Small intestine (tissue), 7 donors: ENCODE data around the gene CDCA4. TPM values are rescaled to one million over a fixed set of nuclear protein-coding genes. Genes with fewer than 3 reads are reported as not detected.
A peak's percentile ranks its signal among the peaks of the same experiment; 100 is the strongest.

Experiments used
- DNase-seq, 2 donors: peaks; one replicate each; pipeline versions ENCODE4 v3.0.0 to v3.0.0-alpha.2; 2013
- FAIRE-seq: peaks from 2 replicates; lab custom pipeline; 2012; peaks lifted over from hg19 to GRCh38; lab: Jason Lieb, UNC
- H3K27ac ChIP-seq, 3 donors: one replicate each; pipeline ENCODE4 v1.5.1; 2013; ENCODE audit warnings: low read length in 2 of 3, mild to moderate bottlenecking in 2 of 3, control low read depth in 1 of 3, inconsistent platforms in 1 of 3, low read depth in 1 of 3, moderate library complexity in 1 of 3
- H3K27me3 ChIP-seq, 3 donors: one replicate each; pipeline ENCODE4 v1.6.1; 2013; ENCODE audit warnings: low read length in 3 of 3, inconsistent platforms in 1 of 3; ENCODE audit not compliant: control insufficient read depth in 3 of 3, insufficient read depth in 3 of 3
- H3K36me3 ChIP-seq, 3 donors: one replicate each; pipeline ENCODE4 v1.6.1; 2013; ENCODE audit warnings: low read length in 3 of 3, inconsistent platforms in 1 of 3, low read depth in 1 of 3, mild to moderate bottlenecking in 1 of 3, moderate library complexity in 1 of 3; ENCODE audit not compliant: control insufficient read depth in 3 of 3, insufficient read depth in 2 of 3
- H3K4me1 ChIP-seq, 3 donors: one replicate each; pipeline ENCODE4 v1.6.1; 2013; ENCODE audit warnings: low read length in 2 of 3, inconsistent platforms in 1 of 3, low read depth in 1 of 3, mild to moderate bottlenecking in 1 of 3, moderate library complexity in 1 of 3; ENCODE audit not compliant: control insufficient read depth in 3 of 3, insufficient read depth in 2 of 3
- H3K4me3 ChIP-seq, 3 donors: one replicate each; pipeline ENCODE4 v1.5.1; 2013; ENCODE audit warnings: low read length in 3 of 3, control low read depth in 1 of 3, inconsistent platforms in 1 of 3, low read depth in 1 of 3, mild to moderate bottlenecking in 1 of 3, moderate library complexity in 1 of 3
- H3K9me3 ChIP-seq, 2 donors: one replicate each; pipeline ENCODE4 v1.6.1; 2013; ENCODE audit warnings: low read depth in 1 of 2, low read length in 1 of 2; ENCODE audit not compliant: control insufficient read depth in 2 of 2, insufficient read depth in 1 of 2
- WGBS, 3 donors: extraction: QIAGEN DNeasy Blood & Tissue Kit; methylation state at CpG; one replicate each; pipeline ENCODE4 v1.1.7; 2013; 5-methylcytosine and 5-hydroxymethylcytosine counted together
- polyA plus RNA-seq, 4 donors: library from polyadenylated mRNA; stranded (reverse) in 3 of 4; unstranded in 1 of 4; fragments of 200-250 nt in 3 of 4; fragments of 120-200 nt in 1 of 4; gene quantifications; one replicate each; pipeline versions ENCODE4 v1.2.1 to v1.2.3, GENCODE V29; 2013
- donor health status: healthy with polysubstance abuse.
- donor health status: control.
- donor health status: control.
- donor health status: Bipolar disorder and iron deficiency.
- donor health status: healthy.

Gene CDCA4
- polyA plus RNA-seq, 4 donors: 2.7 to 11.3 (median 6.9) TPM

DNA sequence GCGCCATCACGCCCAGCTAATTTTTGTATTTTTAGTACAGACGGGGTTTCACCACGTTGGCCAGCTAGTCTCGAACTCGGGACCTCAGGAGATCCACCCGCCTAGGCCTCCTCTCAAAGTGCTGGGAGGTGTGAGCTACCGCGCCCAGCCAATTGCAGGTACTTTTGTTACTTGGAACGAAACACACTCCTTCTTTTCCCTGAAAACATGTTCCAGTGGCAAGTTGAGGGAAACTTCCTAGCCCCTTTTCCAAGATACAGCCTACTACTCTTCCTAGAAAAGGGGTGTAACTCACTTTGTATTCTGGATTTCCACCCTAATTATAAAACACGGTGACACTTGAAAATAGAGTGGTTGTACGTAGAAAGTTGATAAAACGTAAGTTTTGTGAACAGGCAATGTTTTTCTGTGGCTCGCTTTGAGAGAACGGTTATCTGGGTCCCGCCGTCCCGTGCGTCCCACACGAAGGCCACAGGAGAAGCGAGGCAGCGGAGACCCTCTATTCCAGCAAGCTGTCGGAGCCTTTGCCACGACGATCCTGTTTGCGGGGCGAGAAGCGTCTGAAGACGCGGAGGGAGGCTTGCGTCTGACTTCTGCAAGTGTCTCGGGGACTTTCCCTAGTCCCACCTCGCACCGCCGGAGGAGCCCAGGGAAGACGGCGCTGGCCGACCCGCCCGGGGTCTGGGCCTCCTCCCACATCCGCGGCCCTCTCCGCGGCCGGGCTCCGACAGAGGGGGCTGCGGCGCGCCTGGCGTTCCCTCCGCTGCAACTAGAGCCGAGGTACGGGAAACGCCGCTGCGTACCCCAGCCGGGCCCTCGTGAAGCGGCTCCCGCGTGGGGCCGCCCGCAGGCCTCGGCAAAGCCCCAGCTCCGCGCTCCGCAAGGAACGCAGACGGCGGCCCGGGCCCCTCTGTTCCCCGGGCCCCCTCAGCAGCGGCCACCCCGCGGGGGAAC is 745 bp downstream of the CDCA4 start:
- Histone ChIP-seq H3K4me3 (peak overlapping the region; percentile 47 to 95 (median 83)), H3K9me3 (no peaks in the 10 kb centered on the region), H3K27me3 (no peaks in the 10 kb centered on the region), H3K36me3 (peaks cover 0 to 22% (median 0%) of the 10 kb centered on the region in 3 donors), H3K4me1 (peaks cover 0 to 19% (median 3%) of the 10 kb centered on the region in 3 donors), H3K27ac (peak overlapping the region; percentile 33 to 92 (median 90))
- peak; percentile 26 to 75 for DNase-seq
- WGBS, 3 donors: 2 to 4% (median 3%) methylated on average over 59 to 75 of the region's 75 CpGs
- FAIRE-seq: no peak

GRCh38 chr14:105018414-105018813 is 2.5 kb downstream of the CDCA4 start:
- H3K9me3 ChIP-seq: no peaks in the 10 kb centered on the region
- 76 to 81% (median 79%) methylated on average over 4 of the region's 4 CpGs for WGBS, 3 donors
- no peak for FAIRE-seq
- peaks cover 0 to 19% (median 3%) of the 10 kb centered on the region in 3 donors for H3K4me1 ChIP-seq
- peaks cover 0 to 27% (median 0%) of the 10 kb centered on the region in 3 donors for H3K36me3 ChIP-seq
- no peak overlapping the region for H3K27ac ChIP-seq
- no peak for DNase-seq
- H3K27me3 ChIP-seq: no peaks in the 10 kb centered on the region
- no peak overlapping the region for H3K4me3 ChIP-seq

DNA sequence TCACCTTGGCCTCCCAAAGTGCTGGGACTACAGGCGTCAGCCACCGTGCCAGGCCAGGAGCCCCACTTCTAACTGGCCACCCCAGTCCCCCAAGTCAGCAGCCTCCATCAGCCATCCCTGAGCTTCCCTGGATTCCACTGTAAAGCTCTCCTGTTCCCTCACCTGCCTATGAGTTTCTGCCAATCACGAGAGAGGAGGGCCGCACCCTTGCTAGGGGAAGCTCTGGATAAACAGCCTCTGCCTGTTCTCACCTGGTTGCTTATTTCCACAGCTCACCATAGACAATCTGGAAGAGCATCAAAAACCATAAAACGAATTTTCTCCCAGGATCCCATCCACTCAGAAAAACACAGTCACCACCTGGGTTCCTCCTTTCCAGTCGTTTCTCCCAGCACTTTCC is 5.0 kb downstream of the CDCA4 start:
- FAIRE-seq (no peak), DNase-seq (peak in 1 of 2 donors; percentile 25)
- no peaks in the 10 kb centered on the region for H3K27me3 ChIP-seq
- WGBS, 3 donors: 60 to 79% (median 63%) methylated on average over 6 of the region's 6 CpGs
- no peak overlapping the region for H3K4me3 ChIP-seq
- H3K9me3 ChIP-seq: no peaks in the 10 kb centered on the region
- H3K4me1 ChIP-seq: peaks cover 0 to 13% (median 0%) of the 10 kb centered on the region in 3 donors
- H3K36me3 ChIP-seq: peaks cover 0 to 46% (median 3%) of the 10 kb centered on the region in 3 donors
- H3K27ac ChIP-seq: no peak overlapping the region

DNA sequence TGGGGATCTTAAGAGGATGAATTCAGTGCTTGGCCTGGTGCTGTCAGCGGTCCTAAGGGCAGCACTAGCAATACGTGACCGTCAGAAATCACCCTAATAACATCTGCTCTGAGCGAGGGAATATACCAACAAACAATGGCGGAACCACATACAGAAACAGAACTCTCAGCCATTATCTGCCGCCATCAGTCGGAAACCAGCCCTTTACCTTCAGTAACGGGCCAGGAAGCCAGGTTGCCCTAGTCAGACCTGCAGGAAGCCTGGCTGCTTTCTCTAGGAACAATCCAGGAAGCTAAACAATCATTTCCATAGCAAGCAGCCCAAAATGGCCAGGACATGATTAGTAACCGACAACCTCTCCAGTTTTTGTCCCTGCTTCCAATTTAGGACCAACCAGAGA is 5.6 kb downstream of the CDCA4 start:
- no peak overlapping the region for H3K4me3 ChIP-seq
- FAIRE-seq: no peak
- H3K9me3 ChIP-seq: no peaks in the 10 kb centered on the region
- DNase-seq: no peak
- whole genome bisulfite sequencing, 3 donors: 72 to 83% (median 75%) methylated on average over 9 of the region's 9 CpGs
- peaks cover 0 to 51% (median 5%) of the 10 kb centered on the region in 3 donors for H3K36me3 ChIP-seq
- H3K27me3 ChIP-seq: no peaks in the 10 kb centered on the region
- peaks cover 0 to 13% (median 0%) of the 10 kb centered on the region in 3 donors for H3K4me1 ChIP-seq
- H3K27ac ChIP-seq: no peak overlapping the region

DNA sequence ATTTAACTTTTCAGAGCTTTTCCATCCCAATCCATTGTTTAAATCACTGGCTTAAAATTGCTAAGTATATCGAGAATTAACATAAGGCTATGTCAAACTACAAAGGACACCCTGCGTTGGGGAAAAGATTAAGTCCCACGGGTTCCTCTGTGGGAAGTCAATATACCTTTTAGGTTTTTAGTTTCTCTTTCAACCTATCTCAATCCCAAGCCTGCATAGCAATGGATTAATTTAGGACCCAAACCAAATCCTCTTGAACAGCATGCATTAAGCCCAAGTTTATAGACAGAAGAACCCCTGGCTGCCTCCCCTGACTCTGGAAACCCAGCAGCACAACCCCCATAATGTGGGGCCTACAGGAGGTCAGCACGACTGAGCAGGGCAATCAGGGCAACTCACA is 6.3 kb downstream of the CDCA4 start:
- DNase-seq: no peak
- WGBS, 3 donors: 52 to 61% (median 58%) methylated on average over 4 of the region's 4 CpGs
- H3K27ac ChIP-seq: no peak overlapping the region
- peaks cover 2 to 57% (median 5%) of the 10 kb centered on the region in 3 donors for H3K36me3 ChIP-seq
- no peaks in the 10 kb centered on the region for H3K9me3 ChIP-seq
- H3K4me1 ChIP-seq: peaks cover 0 to 9% (median 0%) of the 10 kb centered on the region in 3 donors
- no peak for FAIRE-seq
- H3K27me3 ChIP-seq: no peaks in the 10 kb centered on the region
- H3K4me3 ChIP-seq: no peak overlapping the region

DNA sequence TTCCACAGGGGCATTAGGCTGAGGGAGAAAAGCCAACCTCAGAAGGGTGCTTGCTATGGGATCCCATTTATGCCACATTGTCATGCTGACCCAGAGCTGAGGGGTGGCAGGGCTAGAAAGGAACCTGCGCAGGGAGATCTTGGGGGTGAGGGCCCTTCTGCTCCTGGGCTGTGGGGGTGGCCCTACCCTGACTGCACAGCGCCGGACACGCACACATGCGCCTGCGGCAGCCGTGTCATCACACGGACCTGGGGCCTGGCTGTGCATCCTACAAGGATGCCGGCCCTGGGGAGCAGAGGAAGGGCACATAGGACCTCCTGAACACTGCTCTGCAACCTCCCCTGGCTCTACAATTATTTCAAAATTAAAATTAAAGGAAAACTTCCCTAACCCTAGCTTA is 6.9 kb downstream of the CDCA4 start:
- DNase-seq (no peak), FAIRE-seq (no peak)
- WGBS, 3 donors: 74 to 95% (median 87%) methylated on average over 9 of the region's 9 CpGs
- Histone ChIP-seq H3K27ac (no peak overlapping the region), H3K36me3 (peaks cover 2 to 60% (median 5%) of the 10 kb centered on the region in 3 donors), H3K27me3 (no peaks in the 10 kb centered on the region), H3K4me1 (peaks cover 0 to 3% (median 0%) of the 10 kb centered on the region in 3 donors), H3K4me3 (no peak overlapping the region), H3K9me3 (no peaks in the 10 kb centered on the region)

DNA sequence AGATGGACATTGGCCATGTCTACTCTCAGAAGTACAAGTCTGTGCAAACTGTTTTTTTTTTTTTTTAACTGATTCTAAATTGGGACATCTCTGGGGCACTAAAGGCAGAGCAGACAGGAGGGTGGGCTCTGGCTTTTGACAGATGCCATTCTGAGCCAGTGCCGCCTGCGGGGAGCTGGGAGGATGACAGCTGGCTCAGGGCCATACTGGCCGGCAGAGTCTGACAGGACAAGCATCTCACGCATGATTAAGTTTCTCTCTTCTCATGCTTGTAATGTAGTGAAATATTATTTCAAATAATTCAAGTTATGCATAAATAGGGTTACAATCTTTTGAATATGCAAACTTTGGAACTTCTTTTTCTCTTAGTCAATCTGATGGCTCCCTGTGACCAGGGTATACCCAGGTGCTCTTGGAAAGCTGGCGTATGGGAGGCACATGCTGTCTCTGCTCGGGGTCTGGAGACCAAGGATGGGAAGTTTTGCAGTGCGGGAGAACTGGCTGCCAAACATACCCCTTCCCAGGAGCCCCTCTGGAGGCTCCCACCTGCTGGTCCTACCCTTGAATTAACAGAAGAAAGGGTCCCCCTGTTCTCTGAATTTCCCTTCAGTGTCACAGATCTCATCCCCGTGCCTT is 7.6 kb downstream of the CDCA4 start:
- Histone ChIP-seq H3K9me3 (no peaks in the 10 kb centered on the region), H3K27me3 (no peaks in the 10 kb centered on the region), H3K36me3 (peaks cover 2 to 56% (median 5%) of the 10 kb centered on the region in 3 donors), H3K27ac (no peak overlapping the region), H3K4me3 (no peak overlapping the region), H3K4me1 (no peaks in the 10 kb centered on the region)
- FAIRE-seq (no peak), DNase-seq (no peak)
- WGBS, 3 donors: 60 to 66% (median 64%) methylated on average over 8 of the region's 8 CpGs

DNA sequence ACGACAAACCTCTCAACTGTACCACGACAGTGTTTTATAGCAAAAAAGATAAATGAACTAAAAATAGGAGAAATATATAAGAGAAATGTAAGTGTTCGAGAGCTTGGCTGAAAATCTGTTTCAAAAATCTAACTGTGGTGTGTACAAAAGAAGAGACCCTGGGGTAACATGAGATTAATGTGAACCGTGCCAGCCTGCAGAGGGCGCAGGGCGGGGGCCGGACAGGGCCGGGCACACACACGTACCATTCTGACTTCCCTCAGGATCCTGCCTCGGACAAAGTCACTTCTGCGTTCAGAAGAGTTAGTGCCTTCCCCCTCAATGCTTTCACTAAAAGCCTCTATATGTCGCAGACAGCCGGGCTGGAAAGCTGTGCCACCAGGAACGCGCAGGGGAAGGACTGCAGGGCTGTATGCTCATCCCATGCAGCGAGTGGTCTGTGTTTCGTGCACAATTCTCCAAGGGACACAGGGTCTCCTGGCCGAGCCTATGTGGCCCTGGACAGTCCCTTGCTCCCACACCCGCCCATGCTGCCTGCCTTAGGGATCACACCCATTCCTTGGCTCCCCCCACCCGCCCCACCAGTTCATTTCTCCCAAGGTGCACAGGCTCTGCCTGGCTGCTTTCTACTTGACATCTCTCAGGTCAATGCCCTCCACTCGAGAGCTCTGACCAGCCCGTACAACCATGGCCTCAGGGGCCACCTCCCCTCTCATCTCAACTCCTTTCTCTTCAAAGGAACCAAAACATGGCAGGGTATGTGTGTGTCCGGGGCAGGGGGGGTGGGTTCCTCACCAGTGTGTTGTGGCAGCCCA is 8.5 kb downstream of the CDCA4 start:
- Histone ChIP-seq H3K27me3 (no peaks in the 10 kb centered on the region), H3K36me3 (peaks cover 2 to 64% (median 5%) of the 10 kb centered on the region in 3 donors), H3K4me3 (no peak overlapping the region), H3K9me3 (no peaks in the 10 kb centered on the region), H3K27ac (no peak overlapping the region), H3K4me1 (no peaks in the 10 kb centered on the region)
- no peak for FAIRE-seq
- DNase-seq: peak in 1 of 2 donors; percentile 24
- 58 to 69% (median 68%) methylated on average over 22 to 23 of the region's 23 CpGs for WGBS, 3 donors
